ENCODE data around the gene ALX3. TPM values are rescaled to one million over a fixed set of nuclear protein-coding genes. Genes with fewer than 3 reads are reported as not detected.
A peak's percentile ranks its signal among the peaks of the same experiment; 100 is the strongest.

The ALX3 gene
- total and polyA plus RNA-seq, 10 of the 15 experiments (the other 5 are each of a cell fraction or from before 2014, with no cell fraction given), result not detected

GRCh38 chr1:110034451-110035235 lies 35.8 kb downstream of the ALX3 start, which contains the start of gene STRIP1 (continued):
- TF ChIP-seq PKNOX1 (IDR thresholded peaks at IDR 0.05), result peak; percentile 73
- peak; percentile 95 for TF ChIP-seq SIX5 (IDR thresholded peaks at IDR 0.05; ENCODE audit: low read depth, low read length, severe bottlenecking)
- TF ChIP-seq, protein P1, sequence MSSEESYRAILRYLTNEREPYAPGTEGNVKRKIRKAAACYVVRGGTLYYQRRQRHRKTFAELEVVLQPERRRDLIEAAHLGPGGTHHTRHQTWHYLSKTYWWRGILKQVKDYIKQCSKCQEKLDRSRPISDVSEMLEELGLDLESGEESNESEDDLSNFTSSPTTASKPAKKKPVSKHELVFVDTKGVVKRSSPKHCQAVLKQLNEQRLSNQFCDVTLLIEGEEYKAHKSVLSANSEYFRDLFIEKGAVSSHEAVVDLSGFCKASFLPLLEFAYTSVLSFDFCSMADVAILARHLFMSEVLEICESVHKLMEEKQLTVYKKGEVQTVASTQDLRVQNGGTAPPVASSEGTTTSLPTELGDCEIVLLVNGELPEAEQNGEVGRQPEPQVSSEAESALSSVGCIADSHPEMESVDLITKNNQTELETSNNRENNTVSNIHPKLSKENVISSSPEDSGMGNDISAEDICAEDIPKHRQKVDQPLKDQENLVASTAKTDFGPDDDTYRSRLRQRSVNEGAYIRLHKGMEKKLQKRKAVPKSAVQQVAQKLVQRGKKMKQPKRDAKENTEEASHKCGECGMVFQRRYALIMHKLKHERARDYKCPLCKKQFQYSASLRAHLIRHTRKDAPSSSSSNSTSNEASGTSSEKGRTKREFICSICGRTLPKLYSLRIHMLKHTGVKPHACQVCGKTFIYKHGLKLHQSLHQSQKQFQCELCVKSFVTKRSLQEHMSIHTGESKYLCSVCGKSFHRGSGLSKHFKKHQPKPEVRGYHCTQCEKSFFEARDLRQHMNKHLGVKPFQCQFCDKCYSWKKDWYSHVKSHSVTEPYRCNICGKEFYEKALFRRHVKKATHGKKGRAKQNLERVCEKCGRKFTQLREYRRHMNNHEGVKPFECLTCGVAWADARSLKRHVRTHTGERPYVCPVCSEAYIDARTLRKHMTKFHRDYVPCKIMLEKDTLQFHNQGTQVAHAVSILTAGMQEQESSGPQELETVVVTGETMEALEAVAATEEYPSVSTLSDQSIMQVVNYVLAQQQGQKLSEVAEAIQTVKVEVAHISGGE (CRISPR knock-in tag; IDR thresholded peaks at IDR 0.05), result no peak
- TF ChIP-seq POLR2AphosphoS5 (IDR thresholded peaks at IDR 0.05; ENCODE audit: low read length), result peak; percentile 86
- TF ChIP-seq USF1 (IDR thresholded peaks at IDR 0.05; ENCODE audit: borderline replicate concordance, extremely low read length, insufficient read depth, low read depth, low read length), result no peak
- TF ChIP-seq, protein P2, sequence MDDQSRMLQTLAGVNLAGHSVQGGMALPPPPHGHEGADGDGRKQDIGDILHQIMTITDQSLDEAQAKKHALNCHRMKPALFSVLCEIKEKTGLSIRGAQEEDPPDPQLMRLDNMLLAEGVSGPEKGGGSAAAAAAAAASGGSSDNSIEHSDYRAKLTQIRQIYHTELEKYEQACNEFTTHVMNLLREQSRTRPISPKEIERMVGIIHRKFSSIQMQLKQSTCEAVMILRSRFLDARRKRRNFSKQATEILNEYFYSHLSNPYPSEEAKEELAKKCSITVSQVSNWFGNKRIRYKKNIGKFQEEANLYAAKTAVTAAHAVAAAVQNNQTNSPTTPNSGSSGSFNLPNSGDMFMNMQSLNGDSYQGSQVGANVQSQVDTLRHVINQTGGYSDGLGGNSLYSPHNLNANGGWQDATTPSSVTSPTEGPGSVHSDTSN (IDR thresholded peaks at IDR 0.05; ENCODE audit: insufficient replicate concordance, low read depth, low read length), result no peak
- TF ChIP-seq SPI1 (IDR thresholded peaks at IDR 0.05; ENCODE audit: borderline replicate concordance, insufficient read depth, low read depth, low read length), result no peak
- TF ChIP-seq ZNF384 (IDR thresholded peaks at IDR 0.05; ENCODE audit: borderline replicate concordance, low read depth, low read length), result no peak
- TF ChIP-seq POU2F2 (IDR thresholded peaks at IDR 0.05; ENCODE audit: borderline replicate concordance, low read depth, low read length), result peak; percentile 94
- TF ChIP-seq, protein P3, sequence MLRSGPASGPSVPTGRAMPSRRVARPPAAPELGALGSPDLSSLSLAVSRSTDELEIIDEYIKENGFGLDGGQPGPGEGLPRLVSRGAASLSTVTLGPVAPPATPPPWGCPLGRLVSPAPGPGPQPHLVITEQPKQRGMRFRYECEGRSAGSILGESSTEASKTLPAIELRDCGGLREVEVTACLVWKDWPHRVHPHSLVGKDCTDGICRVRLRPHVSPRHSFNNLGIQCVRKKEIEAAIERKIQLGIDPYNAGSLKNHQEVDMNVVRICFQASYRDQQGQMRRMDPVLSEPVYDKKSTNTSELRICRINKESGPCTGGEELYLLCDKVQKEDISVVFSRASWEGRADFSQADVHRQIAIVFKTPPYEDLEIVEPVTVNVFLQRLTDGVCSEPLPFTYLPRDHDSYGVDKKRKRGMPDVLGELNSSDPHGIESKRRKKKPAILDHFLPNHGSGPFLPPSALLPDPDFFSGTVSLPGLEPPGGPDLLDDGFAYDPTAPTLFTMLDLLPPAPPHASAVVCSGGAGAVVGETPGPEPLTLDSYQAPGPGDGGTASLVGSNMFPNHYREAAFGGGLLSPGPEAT (IDR thresholded peaks at IDR 0.05; ENCODE audit: low read depth), result peak; percentile 19; the same call in 1 of the 2 replicates
- TF ChIP-seq TCF3 (IDR thresholded peaks at IDR 0.05; ENCODE audit: borderline replicate concordance, insufficient read depth, low read depth, low read length), result no peak
- TF ChIP-seq RELA (IDR thresholded peaks at IDR 0.05; ENCODE audit: borderline replicate concordance, partially characterized antibody), result peak; percentile 95
- TF ChIP-seq MYB (IDR thresholded peaks at IDR 0.05; ENCODE audit: borderline replicate concordance, low read depth, low read length), result no peak
- no peak for TF ChIP-seq CBX3 (IDR thresholded peaks at IDR 0.05; ENCODE audit: borderline replicate concordance, low read depth)
- peak; percentile 96 for TF ChIP-seq FOXK2 (IDR thresholded peaks at IDR 0.05)
- peak; percentile 87 for TF ChIP-seq TAF1 (IDR thresholded peaks at IDR 0.05; ENCODE audit: borderline replicate concordance, low read depth, low read length)
- TF ChIP-seq GATAD2B (conservative IDR thresholded peaks at IDR 0.05; ENCODE audit: low read depth), result peak; percentile 72; the same call in 1 of the 2 replicates
- TF ChIP-seq, protein P4, sequence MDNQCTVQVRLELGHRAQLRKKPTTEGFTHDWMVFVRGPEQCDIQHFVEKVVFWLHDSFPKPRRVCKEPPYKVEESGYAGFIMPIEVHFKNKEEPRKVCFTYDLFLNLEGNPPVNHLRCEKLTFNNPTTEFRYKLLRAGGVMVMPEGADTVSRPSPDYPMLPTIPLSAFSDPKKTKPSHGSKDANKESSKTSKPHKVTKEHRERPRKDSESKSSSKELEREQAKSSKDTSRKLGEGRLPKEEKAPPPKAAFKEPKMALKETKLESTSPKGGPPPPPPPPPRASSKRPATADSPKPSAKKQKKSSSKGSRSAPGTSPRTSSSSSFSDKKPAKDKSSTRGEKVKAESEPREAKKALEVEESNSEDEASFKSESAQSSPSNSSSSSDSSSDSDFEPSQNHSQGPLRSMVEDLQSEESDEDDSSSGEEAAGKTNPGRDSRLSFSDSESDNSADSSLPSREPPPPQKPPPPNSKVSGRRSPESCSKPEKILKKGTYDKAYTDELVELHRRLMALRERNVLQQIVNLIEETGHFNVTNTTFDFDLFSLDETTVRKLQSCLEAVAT (IDR thresholded peaks at IDR 0.05), result no peak

Measured in GM12878 (cell line).